OCI-LY3 (cell line): Measurements from ENCODE around the gene CAMK1G.

ENCODE experiments used
- EZH2phosphoT487 ChIP-seq: fragments of 200-600 bp; shearing (Covaris generic); IDR thresholded peaks from 2 replicates; pipeline ENCODE4 v1.6.1; 2018; ENCODE audit warnings: antibody characterized with exemption, mixed run types, low read depth
- TF ChIP-seq, protein P1 (sequence below): fragments of 200-600, 300-600 bp; sonication (generic); IDR thresholded peaks from 2 replicates; pipeline ENCODE4 v1.5.1; 2014; ENCODE audit warnings: antibody characterized with exemption, low read length, low read depth

DNA sequence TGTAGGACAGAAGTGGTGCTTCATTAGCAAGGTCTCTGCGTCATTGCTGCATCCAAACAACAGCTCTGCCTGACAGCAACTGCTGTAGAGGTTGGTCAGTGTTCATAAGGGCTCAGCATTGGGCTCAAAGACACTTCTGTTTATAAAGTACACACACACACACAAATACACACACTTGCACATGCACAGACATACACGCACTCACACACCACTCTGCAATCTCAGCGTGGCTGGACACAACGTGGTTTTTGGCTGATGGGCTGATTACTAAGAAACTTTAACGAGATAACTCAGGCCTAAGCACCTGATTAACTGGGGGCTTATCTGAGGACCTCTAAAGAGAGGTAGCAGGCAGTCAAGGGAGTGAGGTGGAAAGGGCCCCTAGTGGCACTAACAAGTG, 20.4 kb downstream of the CAMK1G start:
- TF ChIP-seq, protein P1, sequence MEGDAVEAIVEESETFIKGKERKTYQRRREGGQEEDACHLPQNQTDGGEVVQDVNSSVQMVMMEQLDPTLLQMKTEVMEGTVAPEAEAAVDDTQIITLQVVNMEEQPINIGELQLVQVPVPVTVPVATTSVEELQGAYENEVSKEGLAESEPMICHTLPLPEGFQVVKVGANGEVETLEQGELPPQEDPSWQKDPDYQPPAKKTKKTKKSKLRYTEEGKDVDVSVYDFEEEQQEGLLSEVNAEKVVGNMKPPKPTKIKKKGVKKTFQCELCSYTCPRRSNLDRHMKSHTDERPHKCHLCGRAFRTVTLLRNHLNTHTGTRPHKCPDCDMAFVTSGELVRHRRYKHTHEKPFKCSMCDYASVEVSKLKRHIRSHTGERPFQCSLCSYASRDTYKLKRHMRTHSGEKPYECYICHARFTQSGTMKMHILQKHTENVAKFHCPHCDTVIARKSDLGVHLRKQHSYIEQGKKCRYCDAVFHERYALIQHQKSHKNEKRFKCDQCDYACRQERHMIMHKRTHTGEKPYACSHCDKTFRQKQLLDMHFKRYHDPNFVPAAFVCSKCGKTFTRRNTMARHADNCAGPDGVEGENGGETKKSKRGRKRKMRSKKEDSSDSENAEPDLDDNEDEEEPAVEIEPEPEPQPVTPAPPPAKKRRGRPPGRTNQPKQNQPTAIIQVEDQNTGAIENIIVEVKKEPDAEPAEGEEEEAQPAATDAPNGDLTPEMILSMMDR, result no peak
- TF ChIP-seq EZH2phosphoT487, result no peak
